Activated T-helper 1 cell treated with anti-CD3 and anti-CD28 coated beads, Interleukin-12 subunit alpha, Interleukin-12 subunit beta, Interleukin-2, Interleukin-4 antibody, amounts not matched to agents 30 ng/mL and 10 ng/mL and 1 ng/mL, durations not matched to agents 14 hours and 24 hours and 36 hours (primary cell): ENCODE measurements around the gene REV1. TPM values are rescaled to one million over a fixed set of nuclear protein-coding genes. Genes with fewer than 3 reads are reported as not detected.

ENCODE experiments used
- total RNA-seq: library from RNA; stranded (reverse); gene quantifications from 2 replicates; pipeline ENCODE4 v1.2.3, GENCODE V29; 2022

REV1 gene
- total RNA-seq, 1 donor from 2014 or later = 49.6 TPM

Other genes with a start within 250 kb of the REV1 start
- not detected in 2 replicates for gene LYG2, start 234.4 kb downstream of the REV1 start, total RNA-seq
- 1.5 and 1.7 TPM in 2 replicates for gene LYG1, start 188.8 kb downstream of the REV1 start, total RNA-seq
- 37.0 and 37.3 TPM in 2 replicates for gene TXNDC9, start 153.7 kb downstream of the REV1 start, total RNA-seq
- gene EIF5B, start 152.6 kb downstream of the REV1 start, total RNA-seq = 84.7 and 84.8 TPM in 2 replicates